Motor neuron (in vitro differentiated cells): ENCODE results near the gene ZNF407. TPM values are rescaled to one million over a fixed set of nuclear protein-coding genes. Genes with fewer than 3 reads are reported as not detected.
A peak's percentile ranks its signal among the peaks of the same experiment; 100 is the strongest.

Experiments
- ATAC-seq, 8 experiments: fragments of 200-7000 bp; cut with Tn5 transposase; replicated peaks in 6 of 8; 2 replicates each; pipeline ENCODE4 v1.8.0; 2021; ENCODE audit warnings: mild to moderate bottlenecking in 8 of 8, moderate library complexity in 8 of 8
- H3K27ac ChIP-seq, 2 donors: fragments of 250-450 bp; sonication (Bioruptor Pico); 2 replicates each; pipeline ENCODE4 v1.9.0; 2021; ENCODE audit warnings: antibody characterized with exemption in 2 of 2, mild to moderate bottlenecking in 2 of 2, moderate library complexity in 1 of 2
- H3K4me1 ChIP-seq, 2 donors: fragments of 250-450 bp; sonication (Bioruptor Pico); replicated peaks in 1 of 2; 2 replicates each; pipeline ENCODE4 v1.6.1; 2021; ENCODE audit warnings: antibody characterized with exemption in 2 of 2, mild to moderate bottlenecking in 2 of 2, moderate library complexity in 1 of 2
- H3K4me3 ChIP-seq, 5 donors: fragments of 250-450 bp; sonication (Bioruptor Pico); 2 replicates each; pipeline ENCODE4 v1.9.0; 2021; ENCODE audit warnings: antibody characterized with exemption in 5 of 5, mild to moderate bottlenecking in 5 of 5, moderate library complexity in 4 of 5
- WGBS, 10 experiments: fragments of 450-650 bp; shearing (Covaris generic); methylation state at CpG; one replicate each; pipeline ENCODE4 v1.0.0; 2022; 5-methylcytosine and 5-hydroxymethylcytosine counted together
- in situ Hi-C, 9 experiments: fragments of 400-800 bp; cut with MboI; loops; one replicate each; pipeline ENCODE4 v1.15.0; 2021; ENCODE audit warnings: low sequenced_read_pairs in 9 of 9, low pct_unique_long_range_greater_than_20kb in 2 of 9; ENCODE audit not compliant: unreplicated experiment in 9 of 9
- total RNA-seq, 8 experiments: library from RNA; unstranded; fragments of 300-600 nt; gene quantifications; 2 replicates each; pipeline versions ENCODE4 v1.2.3 to v1.2.4, GENCODE V29; 2022

Gene ZNF407
- total RNA-seq, 8 experiments from 2014 or later: 7.9 to 23.6 (median 11.6) TPM

GRCh38 chr18:74589811-74590210 lies 7.9 kb upstream of the ZNF407 start:
- WGBS, 10 experiments: 67 to 94% (median 88%) methylated on average over 2 to 3 of the region's 3 CpGs; no CpG with 5 or more reads in 1 of the 10 experiments
- H3K27ac ChIP-seq: no peak overlapping the region
- H3K4me1 ChIP-seq: no peaks in the 10 kb centered on the region
- no peak overlapping the region for H3K4me3 ChIP-seq
- no peak for ATAC-seq
- in situ Hi-C loops: no loop called here

DNA sequence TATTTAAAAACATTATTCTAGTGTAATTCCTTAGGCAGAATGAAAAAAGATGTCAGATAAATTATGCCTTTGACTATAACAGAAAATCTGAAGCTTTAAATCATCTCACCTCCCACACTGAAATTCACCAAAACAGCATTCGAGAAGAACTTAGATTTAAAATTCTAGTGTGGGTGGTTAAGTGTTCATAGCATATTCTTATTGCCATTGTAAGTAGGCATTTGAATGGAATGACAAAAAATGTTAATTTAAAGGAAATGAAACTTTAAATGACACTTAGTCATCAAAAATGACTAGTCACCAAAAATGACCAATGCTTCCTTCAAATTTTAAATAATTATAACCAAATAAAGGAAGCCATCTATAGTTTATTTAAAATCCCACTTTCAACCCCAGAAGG lies 7.0 kb upstream of the ZNF407 start:
- Histone ChIP-seq H3K4me1 (peaks cover 0 to 4% of the 10 kb centered on the region in 2 donors), H3K4me3 (no peak overlapping the region), H3K27ac (no peak overlapping the region)
- peak in 1 of 8 experiments; percentile 51 for ATAC-seq
- in situ Hi-C loops: no loop called here
- WGBS, 10 experiments: 0 to 100% (median 0%) methylated on average over 1 of the region's 1 CpG; no CpG with 5 or more reads in 4 of the 10 experiments

GRCh38 chr18:74595431-74595830 lies 2.2 kb upstream of the ZNF407 start:
- H3K4me3 ChIP-seq: no peak overlapping the region
- no peak for ATAC-seq
- H3K4me1 ChIP-seq: peaks cover 9 to 18% of the 10 kb centered on the region in 2 donors
- in situ Hi-C loops: no loop called here
- no peak overlapping the region for H3K27ac ChIP-seq

- 0 to 7% (median 0%) methylated on average over 2 to 31 of the region's 41 CpGs; no CpG with 5 or more reads in 1 of the 10 experiments for WGBS, 10 experiments
- peak; percentile 23 to 47 (median 32) for ATAC-seq
- in situ Hi-C loops: no loop called here
- Histone ChIP-seq H3K4me3 (peak overlapping the region; percentile 77 to 99 (median 93)), H3K4me1 (peaks cover 9 to 18% of the 10 kb centered on the region in 2 donors), H3K27ac (peak overlapping the region; percentile 99 to 100)
These were observed 522 bp upstream of the ZNF407 start for GRCh38 chr18:74597034-74597661.

GRCh38 chr18:74598350-74599001 lies 806 bp downstream of the ZNF407 start:
- ATAC-seq: peak; percentile 37 to 74 (median 70)
- Histone ChIP-seq H3K27ac (peak overlapping the region; percentile 99 to 100), H3K4me3 (peak overlapping the region; percentile 77 to 99 (median 93)), H3K4me1 (peaks cover 9 to 18% of the 10 kb centered on the region in 2 donors)
- 0 to 17% (median 0%) methylated on average over 1 to 9 of the region's 44 CpGs; no CpG with 5 or more reads in 6 of the 10 experiments for WGBS, 10 experiments
- in situ Hi-C loops: no loop called here

GRCh38 chr18:74604361-74604760 lies 6.7 kb downstream of the ZNF407 start:
- peak in 1 of 8 experiments; percentile 35 for ATAC-seq
- no peak overlapping the region for H3K27ac ChIP-seq
- no peak overlapping the region for H3K4me3 ChIP-seq
- in situ Hi-C loops: no loop called here
- peaks cover 0 to under 1% of the 10 kb centered on the region in 2 donors for H3K4me1 ChIP-seq

DNA sequence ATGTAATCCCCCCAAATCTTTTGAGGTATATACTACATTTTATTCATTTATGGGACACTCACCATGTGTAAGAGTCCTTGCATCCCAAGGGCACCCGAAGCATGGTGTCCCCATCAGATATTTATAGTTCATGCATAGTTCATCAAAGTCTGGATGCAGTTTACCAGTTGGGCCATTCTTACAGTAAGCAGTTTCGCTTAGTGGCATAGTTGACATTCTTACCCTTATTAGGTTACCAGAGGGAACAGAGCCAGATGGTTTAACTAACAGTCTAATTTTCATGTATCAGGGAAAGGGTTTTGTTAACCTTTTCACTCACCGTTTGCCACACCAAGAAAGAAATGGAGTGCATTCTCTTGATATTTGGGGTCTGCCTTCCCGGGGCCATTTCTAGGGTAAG lies 7.1 kb downstream of the ZNF407 start:
- in situ Hi-C loops: no loop called here
- WGBS, 10 experiments: 40 to 100% (median 82%) methylated on average over 1 to 4 of the region's 4 CpGs; no CpG with 5 or more reads in 1 of the 10 experiments
- no peak for ATAC-seq
- H3K4me3 ChIP-seq: no peak overlapping the region
- H3K27ac ChIP-seq: no peak overlapping the region
- H3K4me1 ChIP-seq: no peaks in the 10 kb centered on the region

DNA sequence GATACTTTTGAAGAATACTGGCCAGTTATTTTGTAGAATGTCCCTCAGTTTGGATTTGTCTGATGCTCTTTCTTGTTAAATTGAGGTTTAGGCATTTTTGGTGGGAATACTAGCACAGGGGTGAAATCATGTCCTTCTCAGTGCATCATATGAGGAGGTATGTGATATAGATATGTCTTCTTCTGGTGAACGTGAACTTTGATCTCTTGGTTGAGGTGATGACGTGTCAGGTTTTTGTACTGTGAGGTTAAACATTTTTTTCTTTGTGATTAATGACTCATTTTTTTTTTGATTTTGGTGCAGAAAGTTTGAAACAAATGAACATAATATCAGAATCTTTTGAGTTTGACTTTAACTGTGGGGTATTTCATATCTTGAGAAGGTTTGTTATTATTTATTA lies 11.0 kb downstream of the ZNF407 start:
- no peak overlapping the region for H3K27ac ChIP-seq
- H3K4me3 ChIP-seq: no peak overlapping the region
- no peaks in the 10 kb centered on the region for H3K4me1 ChIP-seq
- 90 to 100% (median 100%) methylated on average over 1 to 2 of the region's 2 CpGs; no CpG with 5 or more reads in 1 of the 10 experiments for WGBS, 10 experiments
- in situ Hi-C loops: no loop called here
- no peak for ATAC-seq

DNA sequence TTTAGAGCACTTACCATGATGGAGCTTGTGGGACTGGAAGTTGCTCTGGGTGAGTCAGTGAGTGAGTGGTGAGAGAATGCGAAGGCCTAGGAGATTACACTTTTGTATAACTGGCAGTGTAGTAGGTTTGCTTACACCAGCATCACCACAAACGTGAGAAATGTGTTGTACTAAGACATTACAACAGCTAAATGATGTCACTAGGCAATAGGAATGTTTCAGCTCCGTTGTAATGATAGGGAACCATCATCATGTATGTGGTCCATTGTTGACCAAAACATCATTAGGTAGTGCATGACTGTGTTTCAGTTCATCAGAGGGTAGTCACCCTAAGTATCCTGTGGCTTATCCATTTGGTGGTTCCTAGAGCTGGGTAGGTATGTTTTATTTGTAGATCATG lies 11.9 kb downstream of the ZNF407 start:
- H3K4me1 ChIP-seq: no peaks in the 10 kb centered on the region
- 11 to 94% (median 80%) methylated on average over 1 to 3 of the region's 3 CpGs; no CpG with 5 or more reads in 3 of the 10 experiments for WGBS, 10 experiments
- no peak overlapping the region for H3K4me3 ChIP-seq
- in situ Hi-C loops: no loop called here
- ATAC-seq: peak in 1 of 8 experiments; percentile 7
- no peak overlapping the region for H3K27ac ChIP-seq

DNA sequence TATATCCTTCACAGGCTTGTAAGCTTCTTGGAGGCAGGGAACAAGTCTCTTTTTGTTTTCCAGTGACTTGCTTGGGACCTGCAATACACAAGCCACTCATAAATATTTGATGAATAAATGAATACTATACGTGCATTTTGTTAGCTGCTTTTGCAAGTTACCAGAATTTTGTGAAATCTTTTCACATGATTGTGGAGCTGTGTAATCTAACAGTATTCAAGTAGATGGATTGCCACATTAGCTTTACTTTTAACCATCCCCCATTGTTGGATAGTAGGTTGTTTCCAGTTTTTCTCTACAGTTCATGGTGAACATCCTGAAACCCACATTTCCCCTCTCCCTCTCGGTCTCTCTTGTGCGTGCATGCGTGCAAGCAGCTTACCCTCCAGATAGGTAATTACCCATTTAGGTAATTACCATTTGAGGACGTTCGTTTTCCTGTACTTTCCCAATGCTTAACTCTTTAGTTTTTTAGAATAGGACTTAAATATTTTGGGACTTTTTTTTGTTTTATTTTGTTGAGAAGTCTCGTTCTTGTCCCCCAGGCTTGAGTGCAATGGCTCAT lies 12.5 kb downstream of the ZNF407 start:
- in situ Hi-C loops: no loop called here
- no peak overlapping the region for H3K27ac ChIP-seq
- WGBS, 10 experiments: 67 to 100% (median 84%) methylated on average over 2 to 7 of the region's 7 CpGs
- ATAC-seq: no peak
- H3K4me3 ChIP-seq: no peak overlapping the region
- no peaks in the 10 kb centered on the region for H3K4me1 ChIP-seq

GRCh38 chr18:74610860-74611259 lies 13.2 kb downstream of the ZNF407 start:
- in situ Hi-C loops: no loop called here
- H3K27ac ChIP-seq: no peak overlapping the region
- no peak overlapping the region for H3K4me3 ChIP-seq
- 0 to 100% (median 89%) methylated on average over 1 of the region's 1 CpG; no CpG with 5 or more reads in 1 of the 10 experiments for WGBS, 10 experiments
- ATAC-seq: peak in 3 of 8 experiments; percentile 45 to 61 (median 50)
- H3K4me1 ChIP-seq: no peaks in the 10 kb centered on the region

DNA sequence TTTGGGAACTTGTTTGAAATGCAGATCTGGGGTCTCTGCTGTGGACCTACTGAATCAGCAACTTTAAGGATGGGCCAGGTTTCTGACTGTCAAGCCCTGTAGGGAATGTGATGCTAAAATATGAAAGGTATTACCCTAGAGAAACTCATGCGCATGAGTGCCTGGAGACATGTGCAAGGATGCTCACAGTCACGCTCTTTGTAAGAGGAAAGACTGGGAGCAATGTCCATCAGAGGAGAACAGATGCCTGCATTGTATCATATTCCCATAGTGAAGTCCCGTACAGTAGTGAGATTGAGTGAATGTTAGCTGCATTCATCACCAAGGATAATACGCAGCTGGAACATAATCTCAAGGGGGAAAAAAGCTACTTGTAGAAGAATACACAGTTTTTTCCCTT lies 14.1 kb downstream of the ZNF407 start:
- ATAC-seq: peak in 3 of 8 experiments; percentile 66 to 89 (median 79)
- H3K4me1 ChIP-seq: no peaks in the 10 kb centered on the region
- no peak overlapping the region for H3K27ac ChIP-seq
- in situ Hi-C loops: no loop called here
- no peak overlapping the region for H3K4me3 ChIP-seq
- 26 to 100% (median 75%) methylated on average over 1 to 4 of the region's 4 CpGs; no CpG with 5 or more reads in 1 of the 10 experiments for WGBS, 10 experiments

DNA sequence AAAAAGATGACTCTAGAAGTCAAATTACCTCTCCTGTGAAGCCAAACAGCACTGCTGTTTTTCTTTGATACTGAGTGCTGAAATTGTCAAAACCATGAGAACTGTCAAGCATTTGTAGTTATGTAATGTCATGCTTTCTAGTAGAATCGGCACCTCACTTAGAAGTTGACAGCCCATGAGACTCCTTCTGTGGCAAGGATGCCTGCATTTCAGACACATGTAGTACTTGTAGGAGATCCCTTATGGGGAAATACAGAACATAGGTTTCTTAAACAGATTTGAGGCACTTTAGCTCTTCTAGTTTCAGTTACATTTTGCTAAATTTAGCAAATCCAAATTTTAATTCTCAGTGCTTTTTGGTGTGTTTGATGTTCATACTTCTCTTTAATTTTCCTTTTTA lies 15.7 kb downstream of the ZNF407 start:
- Histone ChIP-seq H3K4me1 (no peaks in the 10 kb centered on the region), H3K27ac (no peak overlapping the region), H3K4me3 (no peak overlapping the region)
- no peak for ATAC-seq
- in situ Hi-C loops: no loop called here
- WGBS, 10 experiments: 40 to 93% (median 80%) methylated on average over 1 of the region's 1 CpG; no CpG with 5 or more reads in 3 of the 10 experiments
